K562 (cell line): ENCODE data around the gene FBXW2. TPM values are rescaled to one million over a fixed set of nuclear protein-coding genes. Genes with fewer than 3 reads are reported as not detected.

Source experiments
- ATAC-seq: fragments of 200-7000 bp; cut with Tn5 transposase; 3 replicates; pipeline ENCODE4 v1.9.1; 2020; ENCODE audit warnings: moderate library complexity
- BruUV-seq: library from RNA; stranded (reverse); fragments of 400-500 nt; replicated peaks from 2 replicates; lab custom pipeline; 2021; lab: Mats Ljungman, UMichigan
- CTCF ChIA-PET: fragments of 300-600 bp; formaldehyde crosslinking; extraction: SDS; loops from one replicate; lab custom pipeline; 2021; ENCODE audit warnings: low intra/inter-chr PET ratio; lab: Yijun Ruan, JAX
- POLR2A ChIA-PET: fragments of 300-600, 350-650 bp; sonication (Branson Sonifier 250); formaldehyde crosslinking; extraction: SDS; loops from one replicate; lab custom pipeline; 2021; ENCODE audit warnings: antibody characterized with exemption, inconsistent platforms; lab: Yijun Ruan, JAX
- DNase-seq, 4 experiments: peaks; one replicate each; pipeline versions ENCODE4 v3.0.0 to v3.0.0-alpha.2; 2011 to 2018; ENCODE audit warnings: low spot score in 3 of 4, mixed read lengths in 3 of 4; ENCODE audit errors: extremely low read depth in 1 of 4
- FAIRE-seq: peaks from 2 replicates; lab custom pipeline; 2011; peaks lifted over from hg19 to GRCh38; lab: Jason Lieb, UNC
- H2AFZ ChIP-seq: 2 replicates; pipeline ENCODE4 v1.6.0; 2011; ENCODE audit warnings: low read depth, low read length, control low read depth, inconsistent platforms
- H3K27ac ChIP-seq: fragments of 200-600 bp; 3 replicates; pipeline ENCODE4 v1.8.0; 2011; ENCODE audit warnings: low read depth, mild to moderate bottlenecking, control low read depth, inconsistent platforms, low read length, moderate library complexity, mixed read lengths; ENCODE audit errors: extremely low read depth
- H3K27me3 ChIP-seq, 2 experiments: fragments of 300-600 bp in 1 of 2; 2 replicates in 1 of 2; 3 replicates in 1 of 2; pipeline versions ENCODE4 v1.6.0 to v1.8.0; 2011; ENCODE audit warnings: inconsistent platforms in 2 of 2, low read length in 2 of 2, mild to moderate bottlenecking in 1 of 2, mixed read lengths in 1 of 2, moderate library complexity in 1 of 2; ENCODE audit not compliant: control insufficient read depth in 2 of 2, insufficient read depth in 2 of 2
- H3K36me3 ChIP-seq: fragments of 300-600 bp; 3 replicates; pipeline ENCODE4 v1.8.0; 2011; ENCODE audit warnings: mild to moderate bottlenecking, low read length, inconsistent platforms; ENCODE audit not compliant: control insufficient read depth, insufficient read depth
- H3K4me1 ChIP-seq, 2 experiments: fragments of 200-600 bp in 1 of 2; replicated peaks in 1 of 2; 2 replicates in 1 of 2; 3 replicates in 1 of 2; pipeline versions ENCODE4 v1.5.1 to v1.8.0; 2011; ENCODE audit warnings: inconsistent platforms in 2 of 2, low read length in 2 of 2, mild to moderate bottlenecking in 1 of 2, mixed read lengths in 1 of 2, moderate library complexity in 1 of 2; ENCODE audit not compliant: control insufficient read depth in 2 of 2, insufficient read depth in 2 of 2
- H3K4me2 ChIP-seq: 2 replicates; pipeline ENCODE4 v1.6.1; 2011; ENCODE audit warnings: low read length, control low read depth, inconsistent platforms, mixed read lengths; ENCODE audit not compliant: insufficient read depth
- H3K4me3 ChIP-seq: fragments of 200-600 bp; sonication (generic), shearing (Covaris generic); 2 replicates; pipeline ENCODE4 v1.5.1; 2016; ENCODE audit warnings: control low read depth, inconsistent platforms
- H3K79me2 ChIP-seq: fragments of 200-600 bp; 3 replicates; pipeline ENCODE4 v1.8.0; 2011; ENCODE audit warnings: low read length, inconsistent platforms; ENCODE audit not compliant: control insufficient read depth, insufficient read depth
- H3K9ac ChIP-seq, 2 experiments: 2 replicates each; pipeline versions ENCODE4 v1.6.0 to v1.6.1; 2011; ENCODE audit warnings: low read depth in 2 of 2, low read length in 2 of 2, control low read depth in 1 of 2, inconsistent platforms in 1 of 2, mild to moderate bottlenecking in 1 of 2, mixed read lengths in 1 of 2; ENCODE audit not compliant: insufficient read depth in 1 of 2
- H3K9me1 ChIP-seq: one replicate; pipeline ENCODE4 v1.6.0; 2011; ENCODE audit warnings: inconsistent platforms, mild to moderate bottlenecking, low read length, moderate library complexity; ENCODE audit not compliant: control insufficient read depth, insufficient read depth
- H3K9me3 ChIP-seq: replicated peaks from 2 replicates; pipeline ENCODE4 v1.5.1; 2011; ENCODE audit warnings: low read depth, low read length, inconsistent platforms; ENCODE audit not compliant: control insufficient read depth, insufficient read depth
- H4K20me1 ChIP-seq: replicated peaks from 2 replicates; pipeline ENCODE4 v1.6.1; 2011; ENCODE audit warnings: low read length, inconsistent platforms, mixed read lengths; ENCODE audit not compliant: control insufficient read depth, insufficient read depth
- ASH1L ChIP-seq: fragments of 450-650 bp; IDR thresholded peaks from 2 replicates; pipeline ENCODE4 v1.6.1; 2018; ENCODE audit warnings: borderline replicate concordance, mild to moderate bottlenecking, low read depth; ENCODE audit not compliant: partially characterized antibody
- ATF1 ChIP-seq, 2 experiments: fragments of 450-650 bp in 1 of 2; IDR thresholded peaks; 2 replicates each; pipeline ENCODE4 v1.6.1; 2016; ENCODE audit warnings: missing compliant biosample characterization in 1 of 2, missing genetic modification characterization in 1 of 2
- CTBP1 ChIP-seq: fragments of 450-650 bp; IDR thresholded peaks from 2 replicates; pipeline ENCODE4 v1.6.1; 2016; ENCODE audit warnings: borderline replicate concordance
- ETS2 ChIP-seq: IDR thresholded peaks from 2 replicates; pipeline ENCODE4 v1.6.1; 2016; ENCODE audit warnings: borderline replicate concordance, missing genetic modification characterization, mild to moderate bottlenecking, moderate library complexity, missing compliant biosample characterization; ENCODE audit not compliant: poor library complexity, severe bottlenecking
- FOXJ3 ChIP-seq: sonication (generic); formaldehyde crosslinking; IDR thresholded peaks from 2 replicates; pipeline ENCODE4 v1.4.0; 2020; ENCODE audit warnings: mild to moderate bottlenecking, missing genetic modification reagents
- GTF3C2 ChIP-seq: IDR thresholded peaks from 3 replicates; pipeline ENCODE4 v1.6.1; 2011; ENCODE audit warnings: borderline replicate concordance, mild to moderate bottlenecking, moderate library complexity; ENCODE audit not compliant: insufficient read length; ENCODE audit errors: extremely low read depth
- KDM1A ChIP-seq, 2 experiments: fragments of 450-650 bp; IDR thresholded peaks; 2 replicates each; pipeline ENCODE4 v1.6.1; 2016; ENCODE audit warnings: mild to moderate bottlenecking in 2 of 2
- NCOA2 ChIP-seq, 2 experiments: fragments of 450-650 bp; IDR thresholded peaks; 2 replicates each; pipeline ENCODE4 v1.6.1; 2018; ENCODE audit warnings: mild to moderate bottlenecking in 2 of 2, moderate library complexity in 1 of 2; ENCODE audit not compliant: partially characterized antibody in 2 of 2
- NR2C2 ChIP-seq, 2 experiments: fragments of 200-800 bp in 1 of 2; sonication (Bioruptor generic) in 1 of 2; sonication (generic) in 1 of 2; formaldehyde crosslinking in 1 of 2; IDR thresholded peaks; 2 replicates each; pipeline versions ENCODE4 v1.6.1 to v1.8.0; 2016 to 2022; ENCODE audit warnings: mild to moderate bottlenecking in 1 of 2, missing compliant biosample characterization in 1 of 2, missing genetic modification characterization in 1 of 2, missing genetic modification reagents in 1 of 2
- PRDM10 ChIP-seq: fragments of 450-650 bp; IDR thresholded peaks from 2 replicates; pipeline ENCODE4 v1.6.1; 2018; ENCODE audit not compliant: partially characterized antibody
- PTTG1 ChIP-seq: fragments of 450-650 bp; IDR thresholded peaks from 2 replicates; pipeline ENCODE4 v1.6.1; 2016; ENCODE audit warnings: low read depth, mild to moderate bottlenecking, missing genetic modification characterization, missing compliant biosample characterization
- RHOXF2B ChIP-seq: fragments of 250-450 bp; sonication (Bioruptor Pico); conservative IDR thresholded peaks from 2 replicates; pipeline ENCODE4 v1.5.1; 2021
- STAT5A ChIP-seq: IDR thresholded peaks from 2 replicates; pipeline ENCODE4 v1.6.1; 2012; ENCODE audit warnings: low read length, inconsistent platforms, borderline replicate concordance
- U2AF1 ChIP-seq: fragments of 200-400 bp; formaldehyde crosslinking; optimal IDR thresholded peaks from 2 replicates; pipeline ENCODE3; 2017; ENCODE audit warnings: mild to moderate bottlenecking, low read depth, low read length, moderate library complexity
- XRCC3 ChIP-seq: fragments of 450-650 bp; IDR thresholded peaks from 2 replicates; pipeline ENCODE4 v1.6.1; 2017; ENCODE audit warnings: mild to moderate bottlenecking, moderate library complexity
- ZNF507 ChIP-seq: conservative IDR thresholded peaks from 2 replicates; pipeline ENCODE4 v1.6.1; 2017; ENCODE audit warnings: missing genetic modification characterization, missing compliant biosample characterization
- WGBS: fragments of 100-300 bp; shearing (Covaris generic); methylation state at CpG from one replicate; pipeline ENCODE4 v1.1.6; 2016; ENCODE audit warnings: low coverage, mixed read lengths; ENCODE audit not compliant: insufficient coverage; ENCODE audit errors: missing lambda C conversion rate; 5-methylcytosine and 5-hydroxymethylcytosine counted together
- in situ Hi-C: fragments of 300-500 bp; cut with MboI; formaldehyde crosslinking; loops from 4 replicates; pipeline ENCODE4 v1.15.0; 2018; ENCODE audit warnings: inconsistent platforms, mixed read lengths
- intact Hi-C: fragments of 100-400 bp; cut with micrococcal nuclease; formaldehyde crosslinking; loops from 2 replicates; pipeline ENCODE4 v1.14.2; 2022
- polyA plus RNA-seq, 8 experiments: library from polyadenylated mRNA; depleted of rRNA in 4 of 8; stranded (reverse) in 5 of 8; unstranded in 3 of 8; fragments of >200 nt; fragmentation: Nextera tagmentation in 2 of 8; fragmentation: Illumina TruSeq in 1 of 8; extraction: Ambion mirVana in 2 of 8; extraction: Trizol in 1 of 8; gene quantifications; 2 replicates each; pipeline versions ENCODE4 v1.2.1 to v1.2.3, GENCODE V29; 2011 to 2014; ENCODE audit warnings: inconsistent platforms in 1 of 8, missing spikeins in 1 of 8
- total RNA-seq, 7 experiments: library from RNA; depleted of rRNA in 6 of 7; stranded (reverse); fragments of >200 nt in 6 of 7; fragmentation: Illumina TruSeq in 2 of 7; extraction: Trizol in 2 of 7; gene quantifications; 2 replicates each; pipeline versions ENCODE4 v1.2.1 to v1.2.3, GENCODE V29; 2011 to 2021; ENCODE audit warnings: low replicate concordance in 1 of 7

The FBXW2 gene
- total and polyA plus RNA-seq, 9 of the 15 experiments (the other 6 are each of a cell fraction or from before 2014, with no cell fraction given) = 2.5 to 57.8 (median 28.1) TPM

- H4K20me1 ChIP-seq = no peaks in the 10 kb centered on the region
- no peak for FAIRE-seq
- H3K9ac ChIP-seq = peak overlapping the region in 1 of 2 experiments; percentile 93; a peak in 2 of 4 replicates
- no peaks in the 10 kb centered on the region for H3K27me3 ChIP-seq
- no peak for DNase-seq
- no TSS peak for BruUV-seq
- H3K9me3 ChIP-seq = no peaks in the 10 kb centered on the region
- POLR2A ChIA-PET = interaction anchor here (0.6 to 1.0 kb wide), 3 partner anchors 12 to 529 kb away, joined by 3 to 4 read pairs (median 3); no protein-coding TSS in a partner anchor
- peaks cover 82% of the 10 kb centered on the region for H3K79me2 ChIP-seq
- in situ Hi-C loops (no loop called here), intact Hi-C loops (no loop called here)
- no peaks in the 10 kb centered on the region for H3K9me1 ChIP-seq
- H3K4me3 ChIP-seq = peak overlapping the region; percentile 82; the same call in 1 of the 2 replicates
- 47% methylated on average over 3 of the region's 3 CpGs for WGBS
- peak overlapping the region; percentile 94 for H3K4me2 ChIP-seq
- peak overlapping the region; percentile 85; the same call in 2 of the 3 replicates for H3K27ac ChIP-seq
- no peak for ATAC-seq
- H3K4me1 ChIP-seq = peaks cover 8 to 26% of the 10 kb centered on the region in 2 experiments; a peak in 4 of 5 replicates
- CTCF ChIA-PET = interaction anchor here (0.6 kb wide), 1 partner anchor 10 kb away, joined by 3 read pairs; no protein-coding TSS in a partner anchor
- H2AFZ ChIP-seq = no peak overlapping the region
- peaks cover 58% of the 10 kb centered on the region for H3K36me3 ChIP-seq
- TF ChIP-seq FOXJ3 = no peak
- no peak for TF ChIP-seq CTBP1
- no peak for TF ChIP-seq XRCC3
- TF ChIP-seq ZNF507 = no peak
- no peak for TF ChIP-seq ATF1 (CRISPR knock-in tag; IDR thresholded peaks at IDR 0.05)
- TF ChIP-seq ATF1 (tag; IDR thresholded peaks at IDR 0.05) = no peak
- no peak for TF ChIP-seq STAT5A
- no peak for TF ChIP-seq PTTG1 (tag)
- TF ChIP-seq ASH1L = no peak
- no peak for TF ChIP-seq RHOXF2B (CRISPR knock-in tag)
- no peak for TF ChIP-seq ETS2 (tag)
- TF ChIP-seq KDM1A (IDR thresholded peaks at IDR 0.05) = peak in 1 of 2 experiments; percentile 9; a peak in 2 of 4 replicates
- no peak for TF ChIP-seq NCOA2 (IDR thresholded peaks at IDR 0.05; ENCODE audit: partially characterized antibody in 2 of 2)
- no peak for TF ChIP-seq U2AF1
- TF ChIP-seq NR2C2 (CRISPR knock-in tag; IDR thresholded peaks at IDR 0.05) = no peak
- no peak for TF ChIP-seq NR2C2 (tag; IDR thresholded peaks at IDR 0.05)
- TF ChIP-seq GTF3C2 = no peak
- TF ChIP-seq PRDM10 = no peak
Observed at GRCh38 chr9:120791161-120791560, 2.1 kb downstream of the FBXW2 start.
